ENCODE measurements around the gene CALCOCO2. TPM values are rescaled to one million over a fixed set of nuclear protein-coding genes. Genes with fewer than 3 reads are reported as not detected.
"Not testable (repeated sequence)": the region's sequence is repeated elsewhere in the genome, so short reads cannot be mapped to it uniquely, and the experiment has no call there.

Gene CALCOCO2, protein sequence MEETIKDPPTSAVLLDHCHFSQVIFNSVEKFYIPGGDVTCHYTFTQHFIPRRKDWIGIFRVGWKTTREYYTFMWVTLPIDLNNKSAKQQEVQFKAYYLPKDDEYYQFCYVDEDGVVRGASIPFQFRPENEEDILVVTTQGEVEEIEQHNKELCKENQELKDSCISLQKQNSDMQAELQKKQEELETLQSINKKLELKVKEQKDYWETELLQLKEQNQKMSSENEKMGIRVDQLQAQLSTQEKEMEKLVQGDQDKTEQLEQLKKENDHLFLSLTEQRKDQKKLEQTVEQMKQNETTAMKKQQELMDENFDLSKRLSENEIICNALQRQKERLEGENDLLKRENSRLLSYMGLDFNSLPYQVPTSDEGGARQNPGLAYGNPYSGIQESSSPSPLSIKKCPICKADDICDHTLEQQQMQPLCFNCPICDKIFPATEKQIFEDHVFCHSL
- 100 to 1,000 TPM; 165 to 170 TPM for total RNA-seq

DNA sequence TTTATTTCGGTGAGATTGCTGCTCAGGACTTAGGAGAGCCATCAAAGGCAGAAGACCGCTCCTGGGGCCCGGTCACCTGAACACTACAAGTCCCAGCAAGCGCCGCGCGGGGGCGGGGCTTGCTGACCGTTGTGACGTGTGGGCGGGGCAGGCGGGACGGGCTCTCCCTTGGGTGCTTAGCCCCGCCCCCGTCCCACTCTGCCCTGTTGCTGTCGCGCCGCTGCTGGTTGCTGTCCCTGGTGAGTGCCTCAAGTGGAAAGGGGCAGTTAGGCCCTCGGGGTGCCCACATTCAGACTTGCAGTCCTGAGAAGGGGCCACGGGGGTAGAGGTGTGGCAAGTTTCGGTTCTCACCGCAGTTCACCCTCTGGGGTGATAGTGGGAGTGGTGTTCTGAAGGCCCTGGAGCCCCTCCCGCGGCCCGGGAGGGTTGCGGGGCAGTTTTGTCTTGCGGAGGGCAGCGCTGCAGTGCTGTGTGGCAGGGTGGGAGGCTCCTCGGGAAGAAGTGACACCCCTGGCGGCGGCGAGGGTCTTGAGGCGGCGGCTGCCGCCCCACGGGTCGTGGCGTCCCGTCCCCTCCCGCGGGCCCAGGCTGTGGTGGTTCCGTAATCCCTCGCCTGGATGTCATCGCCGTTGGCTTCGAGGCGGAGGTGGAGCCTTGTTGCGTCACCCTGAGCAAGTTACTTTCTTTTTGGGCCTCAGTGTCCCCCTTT is at the start of gene CALCOCO2:
CALCOCO2 (plus strand) TSS at position 196 of the 709 bp plus-strand sequence. CDS start 10,673 bp downstream, outside the sequence.
- Mint-ChIP-seq H3K36me3 (peaks cover 10% of the 10 kb centered on the region), H3K27me3 (peaks cover 8% of the 10 kb centered on the region), H3K4me1 (peaks cover 57% of the 10 kb centered on the region), H3K27ac (peak within 1 kb of the TSS; percentile 100), H3K4me3 (peak within 1 kb of the TSS; percentile 97), H3K9me3 (ENCODE audit: low read depth) (no peaks in the 10 kb centered on the region)
- ATAC-seq (peak; percentile 90), DNase-seq (peak; percentile 95)
- CTCF ChIA-PET, result interaction anchor here (1.3 to 5.4 kb wide), 8 partner anchors 9 to 153 kb away, joined by 3 to 31 read pairs (median 6); no protein-coding TSS in a partner anchor

DNA sequence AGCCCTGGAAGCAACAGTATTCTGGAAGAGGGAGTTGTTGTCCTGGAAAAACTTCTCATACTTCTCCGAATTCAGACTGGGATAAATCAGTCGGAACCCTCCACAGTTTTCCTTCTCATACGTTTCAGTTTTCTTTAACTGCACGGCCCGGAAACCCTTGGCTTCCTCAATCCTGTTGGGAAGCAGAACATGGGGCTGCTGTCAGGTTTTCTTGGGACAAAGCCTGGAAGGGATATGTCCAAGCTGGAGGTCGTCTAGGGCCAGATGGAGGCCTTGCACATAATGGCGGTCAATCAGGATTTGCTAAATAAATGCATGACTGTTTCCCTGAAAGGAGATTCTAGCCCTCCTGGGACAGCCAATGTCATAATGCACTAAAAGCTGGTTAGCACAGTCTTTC is 43.0 kb upstream of the CALCOCO2 start:
- Mint-ChIP-seq H3K4me1 (peaks cover 13% of the 10 kb centered on the region), H3K27ac (no peak overlapping the region), H3K36me3 (no peaks in the 10 kb centered on the region), H3K27me3 (peaks cover 42% of the 10 kb centered on the region), H3K9me3 (ENCODE audit: low read depth) (no peaks in the 10 kb centered on the region), H3K4me3 (no peak overlapping the region)
- CTCF ChIA-PET, result interaction anchor here (2.3 to 2.8 kb wide), 3 partner anchors 90 to 109 kb away, joined by 9 to 15 read pairs (median 10); no protein-coding TSS in a partner anchor
- ATAC-seq (no peak), DNase-seq (no peak)

DNA sequence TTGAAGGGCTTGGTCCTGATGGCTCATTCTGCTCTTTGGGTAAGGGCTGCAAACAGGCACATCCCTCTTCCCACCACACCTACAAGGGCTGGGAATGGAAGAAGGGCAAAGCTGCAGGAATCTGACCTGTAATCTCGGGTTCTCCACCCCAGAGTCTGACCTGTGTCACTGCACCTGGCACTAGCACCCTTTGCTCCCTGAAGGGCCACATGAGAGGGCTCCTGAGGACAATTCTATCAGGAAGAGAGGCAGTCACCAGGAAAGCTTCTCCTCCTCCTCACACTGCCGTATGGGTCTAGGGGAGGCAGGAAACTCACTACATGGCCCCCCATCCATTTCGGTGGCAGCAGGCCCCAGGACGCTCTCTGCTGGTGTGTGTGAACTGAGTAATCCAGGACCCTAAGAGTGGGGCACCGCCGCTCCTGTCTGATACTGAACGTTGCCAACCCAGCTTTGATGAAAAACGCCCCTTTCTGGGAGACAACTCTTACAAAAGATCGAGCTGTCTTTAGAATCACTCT is 40.2 kb upstream of the CALCOCO2 start:
- no peak overlapping the region for H3K4me3 Mint-ChIP-seq
- no peaks in the 10 kb centered on the region for H3K9me3 Mint-ChIP-seq (ENCODE audit: low read depth)
- no peak overlapping the region for H3K27ac Mint-ChIP-seq
- CTCF ChIA-PET, result interaction anchor here (0.8 to 2.8 kb wide), 16 partner anchors 16 to 242 kb away, joined by 3 to 13 read pairs (median 4); partner anchors contain the start of gene PRAC2
- peaks cover 51% of the 10 kb centered on the region for H3K27me3 Mint-ChIP-seq
- H3K36me3 Mint-ChIP-seq, result no peaks in the 10 kb centered on the region
- DNase-seq, result no peak
- H3K4me1 Mint-ChIP-seq, result peaks cover 14% of the 10 kb centered on the region
- ATAC-seq, result no peak

DNA sequence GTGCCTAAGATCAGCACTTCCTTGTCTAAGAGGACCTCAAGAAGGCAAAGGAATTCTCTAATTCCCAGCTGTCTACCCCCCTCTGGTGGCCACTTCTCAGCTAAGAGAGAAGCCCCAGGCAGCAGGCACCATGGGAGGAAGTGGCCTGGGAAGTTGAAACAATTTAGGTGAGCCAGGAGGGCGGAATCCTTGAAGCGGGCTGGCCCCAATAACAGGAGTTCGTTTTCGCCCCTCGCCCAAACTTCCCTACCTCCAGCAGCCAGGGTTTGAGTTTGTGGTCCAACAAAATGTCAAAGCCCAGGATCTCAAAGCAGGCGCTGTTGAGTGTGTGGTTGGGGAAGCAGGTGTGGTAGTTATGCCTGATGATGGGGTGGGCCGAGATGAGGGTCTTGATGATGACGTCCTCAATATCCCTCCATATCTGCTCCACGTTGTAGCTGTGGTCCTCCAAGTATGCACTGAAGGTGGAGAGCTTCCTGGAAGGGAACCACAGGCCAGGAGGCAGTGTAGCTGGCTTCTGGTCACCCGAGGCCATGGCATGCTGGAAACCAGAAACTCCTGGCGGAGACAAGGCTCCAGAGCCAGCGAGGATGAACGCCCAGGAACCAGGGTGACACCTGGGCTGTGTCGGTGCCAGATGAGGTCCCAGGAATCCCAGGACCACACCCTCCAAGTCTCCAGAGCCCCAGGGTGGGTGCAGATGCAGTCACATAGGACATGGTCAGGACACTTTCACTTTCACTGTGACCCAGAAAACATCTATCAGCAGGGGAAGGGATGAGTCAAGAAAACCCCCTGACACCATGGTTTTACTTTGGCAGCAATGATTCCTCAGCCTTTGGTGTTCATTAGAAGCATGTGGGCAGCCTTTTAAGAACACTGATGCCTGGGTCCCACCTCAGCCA is 39.5 kb upstream of the CALCOCO2 start:
- no peak overlapping the region for H3K4me3 Mint-ChIP-seq
- ATAC-seq (peak; percentile 72), DNase-seq (peak; percentile 52)
- CTCF ChIA-PET, result interaction anchor here (0.8 to 2.0 kb wide), 14 partner anchors 15 to 241 kb away, joined by 3 to 13 read pairs (median 4); partner anchors contain the start of gene PRAC2
- no peaks in the 10 kb centered on the region for H3K9me3 Mint-ChIP-seq (ENCODE audit: low read depth)
- peaks cover 50% of the 10 kb centered on the region for H3K27me3 Mint-ChIP-seq
- H3K36me3 Mint-ChIP-seq, result no peaks in the 10 kb centered on the region
- H3K27ac Mint-ChIP-seq, result no peak overlapping the region
- peaks cover 14% of the 10 kb centered on the region for H3K4me1 Mint-ChIP-seq

DNA sequence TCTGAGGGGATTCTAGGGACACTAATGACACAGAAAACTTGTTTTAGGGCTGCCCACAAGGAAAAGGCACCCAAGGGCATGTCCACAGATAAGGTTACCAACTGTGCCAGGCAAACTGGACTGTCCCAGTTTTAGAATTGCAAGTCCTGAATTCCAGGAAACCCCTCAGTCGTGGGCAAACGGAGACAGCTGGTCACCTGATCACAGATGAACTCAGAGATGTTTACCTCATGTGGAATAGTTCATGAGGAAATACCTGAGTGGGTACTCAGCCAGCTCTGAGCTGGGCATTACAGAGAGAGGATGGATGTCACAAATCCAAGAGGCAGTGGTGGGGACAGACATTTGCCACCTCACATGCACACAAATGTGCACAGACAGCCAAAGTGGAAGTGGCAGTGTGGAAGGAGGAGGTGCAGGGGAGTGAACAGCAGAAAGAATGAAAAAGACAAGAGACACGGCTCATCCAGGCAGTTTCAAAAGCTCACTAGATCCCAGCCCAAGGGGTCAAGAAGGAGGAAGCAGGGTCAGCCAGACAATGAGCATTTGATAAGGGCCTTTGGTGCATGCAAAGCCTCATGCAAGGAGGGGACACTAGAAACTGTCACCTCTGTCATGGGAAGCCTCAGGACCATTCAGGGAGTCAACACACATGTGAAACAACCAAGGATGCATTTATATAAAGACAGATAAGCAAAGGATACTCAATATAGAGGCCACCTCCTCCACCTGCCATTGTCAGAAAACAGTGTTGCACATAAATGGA is 38.6 kb upstream of the CALCOCO2 start:
- H3K27me3 Mint-ChIP-seq, result peaks cover 50% of the 10 kb centered on the region
- CTCF ChIA-PET, result interaction anchor here (1.2 to 2.0 kb wide), 4 partner anchors 87 to 114 kb away, joined by 4 to 9 read pairs (median 5); no protein-coding TSS in a partner anchor
- ATAC-seq (no peak), DNase-seq (no peak)
- no peaks in the 10 kb centered on the region for H3K9me3 Mint-ChIP-seq (ENCODE audit: low read depth)
- H3K4me1 Mint-ChIP-seq, result peaks cover 14% of the 10 kb centered on the region
- no peaks in the 10 kb centered on the region for H3K36me3 Mint-ChIP-seq
- H3K27ac Mint-ChIP-seq, result no peak overlapping the region
- H3K4me3 Mint-ChIP-seq, result no peak overlapping the region

DNA sequence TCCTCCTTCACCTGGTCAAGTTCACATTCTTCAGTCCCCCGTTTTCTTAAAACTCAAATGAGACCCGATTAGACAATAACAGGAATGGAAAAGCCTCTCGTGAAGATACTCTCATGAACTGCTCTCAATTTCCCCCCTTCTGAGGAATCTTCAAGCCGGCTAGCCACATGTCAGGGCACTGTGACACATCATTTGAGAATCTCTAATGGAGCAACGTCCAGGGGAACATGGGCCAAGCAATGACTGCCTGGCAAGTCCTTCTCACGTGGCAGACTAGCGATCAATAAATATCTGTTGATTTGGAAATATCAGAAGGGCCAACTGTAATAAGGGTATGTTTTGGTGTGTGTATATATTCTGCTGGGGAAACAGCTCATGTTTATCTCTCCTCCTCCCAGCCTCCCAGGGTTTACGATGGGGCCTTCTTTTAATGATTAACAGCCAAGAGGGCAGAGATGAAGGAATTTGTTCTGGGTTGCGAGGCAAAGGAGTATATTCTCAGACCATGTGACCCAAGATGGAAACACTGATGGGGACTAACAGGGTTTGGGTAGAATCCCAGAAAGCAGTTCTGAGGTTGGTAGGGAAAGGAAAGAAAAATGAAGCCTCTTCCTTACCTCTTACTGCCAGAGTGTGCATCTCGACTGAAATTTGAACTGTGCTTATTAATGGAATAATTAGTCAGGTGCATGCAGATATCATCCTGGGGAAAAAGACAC is 35.2 kb upstream of the CALCOCO2 start:
- Mint-ChIP-seq H3K9me3 (ENCODE audit: low read depth) (no peaks in the 10 kb centered on the region), H3K4me1 (peaks cover 14% of the 10 kb centered on the region), H3K27ac (no peak overlapping the region), H3K4me3 (no peak overlapping the region), H3K36me3 (no peaks in the 10 kb centered on the region), H3K27me3 (peaks cover 47% of the 10 kb centered on the region)
- CTCF ChIA-PET, result interaction anchor here (1.0 to 31.8 kb wide), 4 partner anchors 9 to 85 kb away, joined by 3 to 714 read pairs (median 4); no protein-coding TSS in a partner anchor
- DNase-seq (no peak), ATAC-seq (no peak)

DNA sequence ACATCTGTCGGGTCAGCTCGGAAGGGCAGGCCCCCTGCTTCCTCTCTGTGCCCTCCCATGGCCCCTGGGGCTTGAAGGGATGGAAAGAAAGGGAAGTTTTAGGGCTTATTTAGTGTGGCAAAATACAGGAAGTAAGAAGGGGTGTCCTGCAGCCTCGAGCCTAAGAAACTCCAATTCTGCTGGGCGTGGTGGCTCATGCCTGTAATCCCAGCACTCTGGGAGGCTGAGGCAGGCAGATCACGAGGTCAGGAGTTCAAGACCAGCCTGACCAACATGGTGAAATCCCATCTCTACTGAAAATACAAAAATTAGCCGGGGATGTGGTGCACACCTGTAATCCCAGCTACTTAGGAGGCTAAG is 34.7 kb upstream of the CALCOCO2 start:
- not testable (repeated sequence) for H3K9me3 Mint-ChIP-seq (ENCODE audit: low read depth); ATAC-seq; H3K27ac Mint-ChIP-seq; H3K4me3 Mint-ChIP-seq; H3K36me3 Mint-ChIP-seq; DNase-seq
- CTCF ChIA-PET, result interaction anchor here (0.9 to 31.8 kb wide), 5 partner anchors 8 to 85 kb away, joined by 3 to 714 read pairs (median 4); no protein-coding TSS in a partner anchor
- Mint-ChIP-seq H3K4me1 (peaks cover 14% of the 10 kb centered on the region), H3K27me3 (peaks cover 48% of the 10 kb centered on the region)

DNA sequence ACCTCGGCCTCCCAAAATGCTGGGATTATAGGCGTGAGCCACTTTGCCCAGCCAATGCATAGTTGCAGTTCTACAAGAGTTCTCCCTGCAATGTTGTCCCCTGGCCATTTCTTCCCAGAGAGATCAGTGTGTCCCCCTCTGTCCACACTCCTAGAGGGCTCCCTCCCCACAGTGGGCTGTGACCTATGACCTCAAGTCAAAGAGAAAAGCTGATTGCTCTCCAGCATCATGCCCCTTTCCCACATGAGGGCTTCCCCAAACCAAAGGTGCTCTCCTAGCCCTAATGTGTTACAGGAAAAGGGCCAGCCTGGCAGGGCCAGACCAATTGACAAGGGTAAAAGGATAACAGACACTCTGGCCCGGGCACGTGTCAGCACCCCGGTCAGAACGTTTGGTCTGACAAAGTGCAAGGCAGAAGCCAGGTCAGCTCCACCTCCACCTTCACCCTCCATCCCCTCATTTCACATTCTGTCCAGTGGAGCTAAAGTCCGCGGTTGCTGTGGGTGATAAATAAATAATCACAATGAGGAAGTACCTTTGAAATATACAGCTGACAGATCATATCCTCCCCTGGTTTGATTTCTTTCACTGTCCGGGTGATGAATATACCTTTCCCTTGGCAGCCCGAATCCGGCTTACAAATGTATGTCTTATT is 31.6 kb upstream of the CALCOCO2 start:
- Mint-ChIP-seq H3K4me3 (no peak overlapping the region), H3K36me3 (no peaks in the 10 kb centered on the region), H3K4me1 (no peaks in the 10 kb centered on the region), H3K9me3 (ENCODE audit: low read depth) (no peaks in the 10 kb centered on the region), H3K27ac (no peak overlapping the region), H3K27me3 (peaks cover 43% of the 10 kb centered on the region)
- DNase-seq (no peak), ATAC-seq (no peak)
- CTCF ChIA-PET, result interaction anchor here (0.9 to 31.8 kb wide), 5 partner anchors 15 to 121 kb away, joined by 3 to 714 read pairs (median 4); no protein-coding TSS in a partner anchor

DNA sequence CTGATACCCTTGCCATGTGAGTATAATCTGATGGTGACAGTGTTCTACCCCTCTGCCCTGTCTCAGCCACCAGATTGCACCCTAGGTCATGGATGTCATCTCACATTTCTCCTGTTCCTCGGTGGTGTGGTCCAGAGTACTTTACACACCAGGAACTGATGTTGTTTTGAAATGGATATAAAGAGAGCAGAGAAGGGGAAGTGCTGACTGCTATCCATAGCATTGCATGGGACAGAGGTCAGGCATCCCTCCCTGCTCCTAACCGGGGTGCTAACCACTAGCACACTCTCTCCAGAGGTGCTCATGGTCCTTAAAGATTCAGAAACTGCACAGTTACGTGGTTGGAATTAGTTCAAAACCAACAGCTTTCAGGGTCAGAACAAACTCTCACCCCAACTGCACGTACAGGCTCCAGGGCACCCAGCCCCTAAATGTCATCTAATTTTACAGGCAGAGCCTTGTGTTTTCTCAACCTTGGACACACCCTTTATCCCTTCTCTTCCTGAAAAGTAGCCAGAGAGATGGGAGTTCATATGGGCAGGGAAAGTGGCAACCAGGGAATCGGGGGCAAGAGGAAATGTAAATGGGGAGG is 30.1 kb upstream of the CALCOCO2 start:
- Mint-ChIP-seq H3K4me3 (no peak overlapping the region), H3K36me3 (no peaks in the 10 kb centered on the region), H3K27ac (no peak overlapping the region), H3K27me3 (peaks cover 48% of the 10 kb centered on the region), H3K9me3 (ENCODE audit: low read depth) (no peaks in the 10 kb centered on the region), H3K4me1 (peaks cover 2% of the 10 kb centered on the region)
- ATAC-seq, result no peak
- CTCF ChIA-PET, result interaction anchor here (1.6 to 31.8 kb wide), 3 partner anchors 16 to 122 kb away, joined by 4 to 714 read pairs (median 8); no protein-coding TSS in a partner anchor
- no peak for DNase-seq

DNA sequence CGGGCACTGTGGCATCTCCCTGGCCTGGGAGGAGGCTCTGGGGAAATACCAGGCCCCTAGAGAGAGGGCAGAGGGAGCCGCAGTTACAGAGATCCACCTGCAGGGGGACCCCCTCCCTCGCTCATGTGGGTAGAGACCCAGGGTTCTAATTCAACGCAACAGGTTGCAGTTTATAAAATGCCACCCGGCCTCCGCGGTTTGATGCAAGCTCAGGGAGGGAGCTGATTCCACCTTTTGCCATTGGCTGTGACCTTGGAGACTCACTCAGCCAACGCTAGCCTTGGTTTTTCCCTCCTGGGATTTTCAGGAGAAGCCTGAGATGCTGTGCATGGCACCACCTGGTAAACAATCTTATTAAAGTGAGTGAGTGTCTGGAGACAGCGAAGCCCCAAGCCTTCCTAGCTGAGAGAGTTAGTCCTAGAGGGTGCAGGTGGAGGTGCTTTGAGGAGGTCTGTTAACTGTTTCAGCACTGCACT is 25.9 kb upstream of the CALCOCO2 start:
- no peak overlapping the region for H3K27ac Mint-ChIP-seq
- CTCF ChIA-PET, result interaction anchor here (0.6 to 31.8 kb wide), 20 partner anchors 8 to 227 kb away, joined by 3 to 714 read pairs (median 6); partner anchors contain the start of genes ATP5MC1 and TTLL6

More for the DNA sequence above, 25.9 kb upstream of the CALCOCO2 start:
- ATAC-seq, result peak; percentile 91
- Mint-ChIP-seq H3K36me3 (no peaks in the 10 kb centered on the region), H3K27me3 (peaks cover 31% of the 10 kb centered on the region), H3K4me3 (no peak overlapping the region), H3K9me3 (ENCODE audit: low read depth) (no peaks in the 10 kb centered on the region), H3K4me1 (peaks cover 2% of the 10 kb centered on the region)
- DNase-seq, result peak; percentile 74
